Measurements from ENCODE around the gene NKX2-3.

Gene NKX2-3

DNA sequence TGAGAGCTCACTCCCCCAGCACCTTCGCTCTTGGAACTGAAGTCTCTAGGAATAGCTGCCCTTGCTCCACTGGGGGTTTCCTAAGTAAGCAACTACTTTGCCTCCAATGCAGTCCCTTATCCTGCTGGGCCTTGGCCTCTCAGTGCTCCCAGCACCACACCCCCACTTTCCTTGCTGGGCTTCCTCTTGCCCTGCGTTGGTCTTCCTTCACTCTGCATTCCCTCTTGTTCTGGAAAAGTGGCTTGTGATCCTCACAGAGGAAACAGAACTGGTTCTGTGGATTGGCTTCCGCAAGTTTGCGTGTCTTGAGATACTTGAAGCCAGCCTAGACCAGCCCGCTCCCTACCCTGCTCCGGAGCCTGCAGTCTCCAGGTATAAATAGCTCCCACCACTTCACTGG is 6.4 kb downstream of the NKX2-3 start:
- no peak for DNase-seq

DNA sequence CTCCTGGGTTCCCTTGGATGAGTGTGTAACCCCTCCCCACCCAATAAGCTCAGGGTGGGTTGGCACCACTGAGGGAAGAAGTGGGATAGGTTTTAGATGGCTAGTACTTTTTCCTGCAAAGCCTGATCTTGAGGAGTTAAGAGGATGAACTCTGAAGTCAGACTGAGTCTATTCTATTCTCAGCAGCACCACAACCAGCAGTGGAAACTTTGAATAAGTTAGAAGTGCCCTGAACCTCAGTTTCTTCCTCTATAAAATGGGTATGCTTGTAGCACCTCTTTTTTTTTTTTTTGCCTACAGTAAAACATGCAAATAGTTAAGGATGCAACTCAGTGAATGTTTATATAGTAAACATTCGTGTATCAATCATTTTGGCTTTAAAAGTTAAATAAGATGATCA is 7.1 kb downstream of the NKX2-3 start:
- DNase-seq: no peak

DNA sequence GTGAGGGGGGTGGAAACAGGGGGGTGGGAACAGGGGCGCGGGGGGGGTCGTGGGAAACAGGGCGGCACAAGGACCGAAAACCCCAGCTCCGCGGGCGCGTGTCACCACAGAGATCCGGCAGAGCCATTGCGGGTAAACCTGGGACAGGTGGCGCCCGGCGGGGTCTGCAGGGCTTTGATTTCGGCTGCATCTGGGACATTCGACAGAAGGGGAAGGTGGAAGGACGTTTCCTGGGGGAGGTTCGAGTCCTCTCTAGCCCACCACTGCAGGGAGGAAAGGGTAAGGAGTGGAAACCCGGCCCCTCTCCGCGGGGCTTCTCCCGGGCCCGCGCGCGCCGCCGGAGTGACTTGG is 7.5 kb downstream of the NKX2-3 start:
- DNase-seq: no peak

DNA sequence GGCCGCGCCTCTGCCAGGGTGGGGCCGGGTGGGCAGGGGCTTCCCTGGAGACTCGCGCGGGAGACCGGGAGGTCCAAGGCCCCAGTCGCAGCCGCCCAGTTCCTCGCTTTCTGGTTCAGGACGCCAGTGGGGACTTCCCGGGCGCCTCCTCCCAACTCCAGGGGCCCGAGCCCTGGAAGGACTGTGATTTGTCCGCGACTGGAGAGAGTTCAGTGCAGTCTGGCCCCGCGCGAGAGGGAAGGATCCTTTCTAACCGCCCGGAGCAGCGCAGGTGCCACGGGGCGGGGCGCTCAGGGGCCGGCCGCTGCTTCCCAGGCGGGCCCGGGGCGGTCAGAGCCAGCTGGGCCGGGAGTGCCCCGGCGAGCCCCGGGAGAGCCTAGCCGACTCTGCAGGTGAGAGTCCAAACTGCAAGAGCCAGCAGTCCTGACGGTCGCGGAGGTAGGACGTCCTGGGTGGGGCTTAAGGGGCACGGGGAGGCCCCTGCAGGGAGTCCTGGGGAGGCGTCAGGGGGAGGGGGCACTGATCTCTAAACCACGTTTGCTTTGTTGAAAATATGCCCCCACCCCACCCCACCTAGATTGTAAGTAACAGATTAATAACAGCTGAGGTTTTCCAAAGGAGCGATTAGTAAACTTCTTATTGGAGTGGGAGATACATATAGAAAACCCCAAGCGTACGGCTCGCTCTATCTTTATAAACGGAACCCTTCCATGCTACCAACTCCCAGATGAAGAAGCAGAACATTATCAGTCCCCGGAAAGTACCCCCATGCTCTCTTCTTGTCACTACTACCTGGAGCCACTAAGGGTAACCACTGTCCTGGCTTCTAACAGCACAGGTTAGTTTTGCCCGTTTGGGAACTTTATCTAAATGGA is 8.2 kb downstream of the NKX2-3 start:
- DNase-seq: no peak

DNA sequence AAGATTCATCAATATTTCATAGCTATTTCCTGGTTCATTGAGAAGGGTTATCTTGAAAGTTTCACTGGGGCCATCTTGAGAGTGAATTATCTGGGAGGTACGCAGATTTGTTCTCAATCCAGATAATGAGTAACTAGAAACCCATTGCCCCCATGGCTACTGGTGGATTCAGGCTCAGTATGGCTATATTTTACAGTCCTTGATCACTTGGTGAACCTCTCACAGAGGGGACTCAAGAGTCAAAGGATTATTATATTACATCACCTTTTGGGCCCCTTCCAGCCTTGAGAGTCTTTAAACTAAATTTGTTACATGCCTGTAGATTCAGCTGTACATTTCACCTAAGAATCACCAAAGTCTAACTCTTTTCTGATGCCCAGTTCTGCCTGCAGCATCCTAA is 11.6 kb downstream of the NKX2-3 start:
- DNase-seq: no peak

DNA sequence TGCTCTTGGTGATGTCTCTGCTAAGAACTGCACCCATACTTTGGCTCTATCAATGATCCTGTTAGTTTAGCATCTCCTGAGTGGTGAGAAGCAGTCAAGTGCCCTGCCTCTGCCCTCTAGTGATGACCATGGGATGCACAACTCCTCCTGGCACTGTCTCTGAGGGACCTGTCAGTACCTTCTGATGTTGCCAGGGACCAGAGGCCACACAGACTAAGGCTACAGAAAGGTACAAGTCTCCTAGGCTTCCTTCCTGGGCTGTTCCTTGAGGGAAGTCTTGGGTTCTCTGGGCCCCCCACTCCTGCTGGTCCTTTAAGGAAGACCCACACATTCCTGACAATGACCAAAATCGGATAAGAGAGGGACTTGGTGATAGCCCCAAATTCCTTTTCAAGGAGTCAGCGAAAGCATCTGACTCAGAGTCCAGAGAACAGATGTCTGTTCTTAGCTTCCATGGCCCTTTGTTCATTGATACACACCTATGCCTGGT is 15.3 kb downstream of the NKX2-3 start:
- DNase-seq: no peak

DNA sequence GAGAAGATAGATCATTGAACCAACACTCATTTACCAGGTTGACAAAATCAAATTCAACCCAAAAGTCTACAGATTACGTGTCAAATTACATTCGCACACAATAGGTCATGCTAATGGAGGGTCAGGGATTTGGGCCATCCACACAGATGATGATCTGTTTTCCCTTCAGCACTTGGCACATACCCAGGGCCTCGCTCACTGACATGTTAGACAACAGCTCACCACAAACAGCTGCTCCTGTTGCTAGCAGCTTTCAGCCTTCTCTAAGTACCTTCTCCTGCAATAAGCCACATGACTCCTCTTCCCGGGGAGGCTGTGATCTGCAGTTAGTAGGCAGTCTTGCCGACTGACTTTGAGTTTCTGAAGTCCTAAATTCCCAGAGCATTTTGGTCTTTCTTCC is 18.4 kb downstream of the NKX2-3 start:
- peak; percentile 43 for DNase-seq

DNA sequence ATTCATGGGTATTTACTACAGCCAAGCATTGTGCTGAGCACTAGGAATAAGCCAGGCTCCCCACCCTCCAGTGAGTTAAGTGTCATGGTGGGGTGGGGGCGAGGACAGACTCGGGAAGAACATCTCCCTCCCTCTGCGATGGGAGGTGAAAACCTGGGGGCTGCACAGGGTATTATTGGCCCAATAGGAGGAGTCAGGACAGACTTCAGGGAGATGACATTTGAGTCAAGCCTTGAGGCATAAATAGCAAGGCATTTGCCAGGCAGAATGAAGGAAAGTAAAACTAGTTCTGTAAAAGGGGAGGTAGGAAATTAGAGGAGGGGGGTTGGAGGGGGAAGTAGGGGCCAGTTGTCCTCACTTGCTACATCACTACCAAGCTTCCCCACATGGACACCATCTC is 18.9 kb downstream of the NKX2-3 start:
- no peak for DNase-seq

DNA sequence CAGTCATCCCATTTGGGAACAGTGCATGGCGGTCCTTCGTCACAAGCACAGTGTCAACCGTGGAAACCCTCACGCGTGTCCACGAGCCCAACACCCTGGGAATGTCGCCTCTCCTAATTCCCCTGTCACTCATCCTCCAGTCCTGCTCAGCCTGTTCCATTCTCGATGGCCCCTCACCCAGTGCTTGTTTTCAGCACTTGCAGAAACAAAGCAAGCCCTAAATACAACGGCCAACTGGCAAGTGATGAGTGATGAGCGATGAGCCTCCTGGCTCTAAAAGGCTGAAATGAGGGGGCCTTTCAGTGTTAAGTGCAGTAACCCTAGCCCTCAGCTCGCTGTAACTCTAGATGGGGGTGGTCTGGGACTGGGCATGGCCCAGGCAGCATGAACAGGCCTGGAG is 22.6 kb downstream of the NKX2-3 start:
- no peak for DNase-seq

DNA sequence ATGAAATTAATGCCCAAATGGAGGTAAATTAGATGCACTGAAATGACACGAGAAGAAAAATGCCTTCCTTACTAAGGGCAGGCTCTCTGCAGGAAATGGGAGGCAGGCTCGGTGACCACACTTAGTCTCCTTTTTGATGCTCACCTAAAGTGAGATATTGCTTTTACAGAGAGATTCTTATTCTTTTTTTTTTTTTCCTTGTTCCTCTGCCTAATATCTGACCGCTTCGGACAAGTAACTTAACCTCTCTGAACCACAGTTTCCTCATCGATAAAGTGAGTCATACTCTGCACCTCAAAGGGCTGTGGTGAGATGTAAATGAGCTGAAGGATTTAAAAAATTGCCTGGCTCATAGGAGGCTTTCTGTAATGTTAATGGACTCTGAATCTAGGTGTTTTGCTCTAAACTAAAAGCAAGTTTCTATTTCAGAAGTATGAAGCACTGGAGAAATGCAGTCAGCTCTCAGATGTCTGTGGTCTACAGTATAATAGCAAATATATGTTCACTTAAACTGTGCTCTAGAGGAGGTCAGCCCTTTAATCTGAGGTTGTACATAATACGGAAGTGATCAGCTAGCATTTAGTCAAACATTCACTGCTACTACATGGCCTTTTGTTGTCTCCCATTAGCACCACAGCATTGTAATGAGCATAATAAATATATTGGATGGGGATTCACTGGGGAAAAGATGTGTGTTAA is 23.2 kb downstream of the NKX2-3 start:
- no peak for DNase-seq

DNA sequence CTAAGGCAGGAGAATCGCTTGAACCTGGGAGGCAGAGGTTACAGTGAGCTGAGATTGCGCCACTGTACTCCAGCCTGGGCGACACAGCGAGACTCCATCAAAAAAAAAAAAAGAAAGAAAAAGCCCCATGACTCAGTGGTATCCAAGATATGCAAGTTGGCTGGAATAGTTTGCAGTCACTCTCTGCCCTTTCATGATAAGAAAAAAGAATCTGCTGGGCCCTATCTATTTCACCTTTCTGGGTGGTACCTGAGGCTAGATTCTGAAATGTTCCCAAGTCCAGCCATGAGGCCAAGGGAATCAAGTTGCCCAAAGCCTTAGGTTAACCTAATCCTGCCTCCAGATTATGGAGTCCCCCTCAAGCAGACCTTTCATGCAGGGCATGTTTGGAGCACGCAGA is 24.3 kb downstream of the NKX2-3 start:
- no peak for DNase-seq

DNA sequence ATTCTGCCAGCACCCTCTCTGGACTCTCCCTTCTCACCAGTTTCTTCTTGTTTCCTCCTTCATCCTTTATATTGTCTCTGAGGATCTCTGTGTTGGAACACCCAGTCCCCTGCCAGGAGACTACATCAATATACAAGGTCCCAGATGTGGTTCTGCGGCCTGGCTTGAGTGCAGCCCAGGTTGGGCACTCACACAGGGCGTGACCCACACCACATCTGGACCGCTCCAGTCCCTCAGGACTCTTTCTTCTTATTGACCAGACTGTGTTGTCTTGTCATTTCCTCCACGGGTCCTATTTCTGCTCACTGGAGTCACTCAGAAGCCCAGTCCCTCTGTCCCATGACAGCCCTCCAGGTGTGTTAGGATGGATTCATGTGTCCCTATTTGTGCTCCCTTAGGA is 26.0 kb downstream of the NKX2-3 start:
- no peak for DNase-seq

DNA sequence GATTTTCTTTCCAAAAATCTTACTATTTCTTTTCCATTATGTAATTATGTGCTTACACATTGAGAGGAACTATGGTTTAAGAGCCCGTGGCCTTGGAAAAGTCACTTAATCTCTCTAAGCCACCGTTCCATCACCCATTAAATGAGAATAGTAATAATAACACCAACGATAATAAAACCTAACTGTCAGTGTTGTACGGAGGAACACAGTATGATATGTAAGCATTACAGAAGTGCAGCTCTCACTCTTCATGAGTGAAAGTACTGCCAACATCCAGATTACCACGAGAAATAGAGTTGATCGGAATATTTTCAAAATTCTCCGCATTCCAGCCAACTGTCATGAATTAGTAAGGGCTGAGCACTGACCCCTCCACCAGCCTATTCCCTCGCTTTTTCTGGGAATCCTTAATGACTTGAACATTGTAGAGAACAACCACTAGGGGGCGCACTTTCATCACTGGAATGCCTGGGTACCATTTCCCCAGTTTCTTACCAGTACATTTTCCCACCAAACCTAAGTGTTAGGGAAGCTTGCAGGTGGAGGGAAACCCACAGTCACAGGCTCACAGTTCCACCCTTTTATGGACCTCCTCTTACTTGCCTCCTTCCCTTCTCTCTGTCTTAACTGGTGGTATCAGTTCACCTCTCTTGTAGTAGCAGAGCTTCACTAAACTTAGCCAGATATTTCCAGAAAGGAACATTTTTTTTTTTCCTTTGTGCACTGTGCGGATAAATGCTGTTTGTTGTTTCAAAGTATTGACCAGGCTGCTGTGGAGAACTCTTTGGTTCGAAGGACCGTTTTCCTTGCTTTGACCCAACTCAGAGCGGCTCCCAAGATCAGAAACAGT is 27.8 kb downstream of the NKX2-3 start:
- no peak for DNase-seq

DNA sequence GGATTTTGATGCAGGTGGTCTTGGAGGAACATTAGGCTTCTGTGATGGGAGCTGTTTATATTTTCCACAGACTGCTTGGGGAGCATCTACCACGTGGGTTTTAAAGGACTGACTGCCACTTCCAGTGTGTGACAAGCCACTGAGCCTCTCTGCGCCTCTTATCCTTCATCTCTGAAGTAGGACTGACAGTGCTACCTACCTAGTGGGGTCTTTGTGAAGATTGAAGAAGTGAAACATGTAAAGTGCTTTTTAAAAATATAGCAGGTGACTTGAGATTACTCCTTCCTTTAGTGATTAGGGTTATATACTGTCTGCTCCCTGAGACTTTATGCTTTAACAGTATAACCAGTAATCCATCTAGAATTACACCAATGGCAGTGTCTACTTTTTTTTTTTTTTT is 29.9 kb downstream of the NKX2-3 start:
- DNase-seq: no peak

DNA sequence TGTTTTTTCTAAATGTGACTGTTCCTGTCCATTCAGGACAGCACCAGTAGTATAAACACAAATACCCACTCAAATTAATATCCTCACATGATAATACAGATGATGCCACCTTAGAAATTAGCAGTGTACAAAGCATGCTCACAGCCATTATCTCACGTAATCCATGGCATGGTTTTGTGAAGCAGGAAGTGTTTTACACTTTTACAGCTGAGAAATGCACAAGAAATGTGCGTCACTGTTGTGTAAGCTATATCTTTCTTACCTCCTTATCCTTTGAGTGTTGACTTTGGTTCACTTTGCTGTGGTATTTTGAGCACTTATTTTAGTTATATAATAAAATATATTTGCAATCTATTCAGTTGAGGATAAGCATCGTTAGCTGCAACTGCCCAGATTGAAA is 31.6 kb downstream of the NKX2-3 start:
- DNase-seq: no peak

DNA sequence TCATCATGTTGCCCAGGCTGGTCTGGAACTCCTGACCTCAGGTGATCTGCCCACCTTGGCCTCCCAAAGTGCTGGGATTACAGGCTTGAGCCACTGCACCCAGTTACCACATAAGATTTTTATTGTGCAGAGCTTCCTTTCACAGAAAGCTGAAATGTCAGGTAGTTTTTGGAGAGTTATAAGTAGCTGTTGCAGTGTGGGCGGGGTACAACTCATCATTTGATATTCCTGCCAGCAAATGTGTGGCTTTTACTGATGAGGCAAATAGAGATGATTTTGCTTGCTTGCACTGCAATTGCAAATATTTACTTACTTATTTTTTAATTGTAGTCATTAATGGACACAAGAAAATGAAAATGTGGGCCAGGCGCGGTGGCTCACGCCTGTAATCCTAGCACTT is 32.4 kb downstream of the NKX2-3 start:
- no peak for DNase-seq

DNA sequence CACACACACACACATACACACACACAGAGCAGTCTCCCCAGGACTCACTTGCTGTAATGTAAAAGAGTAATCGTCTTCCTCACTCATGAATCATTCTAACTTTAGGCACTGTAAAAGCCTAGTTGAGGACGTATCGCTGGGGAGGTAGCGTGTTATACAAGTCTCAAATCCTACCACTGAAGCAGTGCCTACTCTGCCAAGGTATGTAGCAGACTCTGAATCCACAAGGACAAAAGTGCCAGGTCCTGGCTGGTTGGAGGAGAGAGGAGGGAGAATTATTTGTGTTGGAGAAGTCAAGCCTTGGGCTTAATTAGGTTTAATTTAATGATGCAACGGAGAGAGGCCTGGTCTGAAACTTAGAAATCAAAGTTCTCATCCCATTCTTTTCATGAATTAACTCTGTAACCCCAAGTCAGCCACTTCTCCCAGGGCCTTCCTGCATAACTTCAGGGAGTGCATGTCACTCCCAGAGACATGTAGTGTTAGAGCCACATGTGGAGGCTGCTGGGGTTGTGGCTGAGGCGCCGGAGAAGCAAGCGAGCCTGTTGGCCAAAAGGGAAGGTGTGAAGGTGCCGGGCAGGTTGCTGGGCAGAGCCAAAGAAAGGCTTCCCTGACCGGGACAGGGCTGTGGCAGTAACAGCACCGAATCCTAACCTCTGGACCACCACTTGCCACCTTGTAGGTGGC is 36.7 kb downstream of the NKX2-3 start:
- no peak for DNase-seq

DNA sequence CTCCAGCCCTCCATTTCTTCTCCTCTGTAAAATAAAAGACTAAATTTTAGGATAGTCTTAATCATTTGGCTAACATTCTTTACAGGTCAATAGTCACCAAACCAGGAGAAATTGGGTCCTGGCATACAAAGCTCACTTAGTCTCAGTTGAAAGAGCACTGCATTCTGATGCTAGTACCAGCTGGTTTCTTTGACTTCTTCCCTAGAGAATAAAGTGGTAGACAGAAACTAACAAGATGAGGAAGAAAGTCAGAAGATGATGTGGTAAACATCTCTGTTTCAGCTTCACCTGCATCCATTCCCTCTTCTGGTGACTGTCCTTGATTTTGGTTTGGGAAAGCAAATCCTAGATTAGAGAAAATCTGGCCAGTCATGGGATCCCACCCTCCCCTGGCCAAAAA is 37.2 kb downstream of the NKX2-3 start:
- DNase-seq: no peak

DNA sequence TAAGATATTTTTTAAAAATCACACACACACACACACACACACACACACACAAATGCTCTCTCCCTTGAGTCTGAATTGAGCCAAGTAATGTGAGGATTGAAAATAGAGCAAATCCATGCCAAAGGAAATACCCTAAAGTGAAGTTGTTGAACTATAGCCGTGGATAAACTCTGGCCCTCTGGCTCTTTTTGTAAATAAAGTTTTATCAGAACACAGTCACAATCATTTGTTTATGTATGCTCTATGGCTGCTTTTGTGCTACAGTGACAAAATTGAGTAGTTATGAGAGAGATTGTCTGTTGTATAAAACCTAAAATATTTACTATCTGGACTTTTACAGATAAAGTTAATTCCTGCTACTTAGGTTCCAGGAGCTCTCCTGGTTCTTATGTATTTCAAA is 39.1 kb downstream of the NKX2-3 start:
- DNase-seq: no peak

DNA sequence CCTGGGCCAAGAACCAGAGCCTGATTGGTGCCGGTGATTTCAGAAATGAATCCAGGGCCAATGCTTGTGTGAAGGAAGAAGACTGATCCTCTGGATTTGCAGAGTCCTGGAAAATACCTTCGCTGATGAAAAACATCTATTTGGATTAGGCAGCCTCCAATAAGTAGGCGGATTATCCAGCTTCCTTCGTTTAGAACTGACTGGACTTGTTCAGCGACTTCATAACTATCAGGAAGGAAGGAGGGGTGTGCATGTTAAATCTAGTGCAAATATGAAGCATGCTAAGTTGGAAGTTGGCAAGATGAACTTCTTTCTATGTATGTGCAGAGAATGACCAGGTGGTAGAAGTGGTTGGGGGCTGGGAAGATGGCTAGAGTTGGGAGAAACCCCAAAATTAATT is 41.0 kb downstream of the NKX2-3 start:
- DNase-seq: no peak

DNA sequence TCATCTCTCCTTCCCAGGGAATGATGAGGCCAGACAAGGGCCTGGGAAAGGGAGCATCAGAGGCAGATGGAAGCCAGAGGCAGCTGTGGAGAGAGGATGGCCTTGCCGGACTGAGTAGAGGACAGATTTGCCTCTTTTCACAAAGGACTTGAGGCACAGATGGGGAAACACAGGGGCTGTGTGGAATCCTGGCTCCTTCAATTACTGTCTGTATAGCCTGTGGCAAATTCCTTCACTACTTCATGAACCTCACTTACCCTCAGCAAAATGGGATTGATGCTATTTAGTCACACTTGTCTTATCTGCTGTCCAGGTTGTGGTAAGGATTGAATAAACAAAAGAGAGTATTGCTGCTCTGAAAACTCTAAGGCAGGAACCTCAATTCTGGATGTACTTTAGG is 47.2 kb downstream of the NKX2-3 start:
- DNase-seq: no peak

DNA sequence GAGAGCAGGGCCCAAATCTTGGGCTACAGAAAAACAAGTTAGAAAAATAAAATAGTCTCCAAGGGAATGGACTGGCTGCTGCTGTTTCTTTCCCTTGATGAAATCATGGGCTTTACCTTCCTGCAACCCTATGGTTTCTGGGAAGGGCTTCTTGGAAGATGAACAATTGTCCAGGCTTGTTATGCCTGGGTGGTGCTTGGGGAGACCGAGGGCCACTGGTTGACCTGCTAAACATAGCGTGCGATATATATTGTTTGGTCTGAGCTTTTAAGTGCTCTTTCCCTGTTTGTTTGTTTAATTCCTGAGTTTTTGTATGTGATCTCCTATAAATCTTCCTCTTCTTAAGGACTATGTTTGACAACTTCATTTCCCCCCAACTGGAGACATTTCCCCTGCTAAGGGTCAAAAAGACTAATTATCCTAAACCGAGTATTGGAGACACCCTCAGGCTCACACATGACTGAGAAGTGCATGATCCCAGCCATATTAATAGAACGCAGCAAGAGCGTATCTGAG is 49.6 kb downstream of the NKX2-3 start:
- no peak for DNase-seq

DNA sequence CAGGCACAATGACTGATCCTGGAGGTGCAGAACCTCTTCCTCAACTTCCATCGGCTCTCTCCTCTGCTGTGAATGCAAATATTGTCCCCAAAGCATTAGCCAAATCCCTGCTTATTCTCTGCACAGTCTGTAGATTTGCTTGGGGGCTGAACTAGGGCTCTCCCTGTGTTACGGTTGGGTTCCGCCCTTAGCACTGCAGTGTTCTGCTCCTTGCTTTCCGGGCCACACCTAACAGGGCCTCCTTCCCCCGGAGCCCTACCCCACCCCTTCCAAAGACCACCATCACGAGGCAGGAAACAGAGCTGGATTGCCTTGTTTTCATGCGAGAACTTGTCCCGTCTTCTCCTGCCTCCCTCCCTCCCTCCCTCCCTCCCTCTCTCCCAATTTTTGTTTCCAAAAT is 50.9 kb downstream of the NKX2-3 start:
- no peak for DNase-seq
